Astrocyte of the spinal cord (primary cell): ENCODE results near the gene SIL1.

Experiments used
- DNase-seq: peaks from one replicate; pipeline ENCODE4 v3.0.0; 2011; ENCODE audit warnings: low read depth, low spot score
- H3K4me3 ChIP-seq: 2 replicates; pipeline ENCODE4 v1.5.1; 2011; ENCODE audit warnings: low read depth, mild to moderate bottlenecking, low read length, moderate library complexity
- in situ Hi-C: cut with HindIII; loops from 2 replicates; pipeline ENCODE4 v1.10.0; 2017; ENCODE audit warnings: low sequenced_read_pairs
- TF ChIP-seq, protein P1 (sequence below): IDR thresholded peaks from 2 replicates; pipeline ENCODE4 v1.5.1; 2012; ENCODE audit warnings: low read depth, mild to moderate bottlenecking, low read length, inconsistent platforms

SIL1 gene

DNA sequence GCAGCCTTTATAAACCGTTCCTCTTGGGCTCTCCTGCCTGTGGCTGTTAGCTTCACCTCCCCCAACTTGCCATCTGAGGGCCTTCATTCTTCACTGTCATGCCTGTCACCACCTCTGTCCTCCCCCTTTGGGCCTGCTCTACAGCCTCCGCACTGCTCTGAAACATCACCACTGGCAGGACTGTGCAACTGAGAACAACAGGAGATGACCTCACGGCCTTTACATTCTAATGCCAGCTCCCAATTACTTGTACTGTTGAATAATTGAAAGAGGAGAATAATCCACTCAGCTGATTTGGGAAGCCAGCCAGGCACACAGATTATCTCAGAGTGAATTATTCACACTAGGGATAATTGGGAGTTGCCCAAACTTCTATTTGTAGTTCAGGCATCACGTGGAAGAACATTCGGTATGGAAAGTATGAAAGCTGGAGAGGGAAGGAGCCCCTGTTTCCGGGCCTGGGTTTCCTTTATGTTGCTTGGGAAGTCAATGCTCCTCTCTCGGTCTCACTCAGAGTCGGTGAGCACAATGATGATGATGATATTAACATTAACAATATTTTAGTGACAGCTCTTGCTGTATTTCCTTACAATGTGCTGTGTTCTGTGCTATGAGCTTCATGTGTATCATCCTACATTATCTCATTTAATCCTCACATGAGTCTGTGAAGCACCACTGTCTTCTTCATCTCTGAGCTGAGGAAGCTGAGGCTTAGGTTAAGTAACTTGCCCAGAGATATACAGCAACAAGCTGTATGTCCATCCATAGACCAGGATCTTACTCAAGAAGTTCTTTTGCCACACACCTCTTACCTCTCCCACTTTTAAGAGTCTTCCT, 223.7 kb downstream of the SIL1 start:
- in situ Hi-C loops = no loop called here

DNA sequence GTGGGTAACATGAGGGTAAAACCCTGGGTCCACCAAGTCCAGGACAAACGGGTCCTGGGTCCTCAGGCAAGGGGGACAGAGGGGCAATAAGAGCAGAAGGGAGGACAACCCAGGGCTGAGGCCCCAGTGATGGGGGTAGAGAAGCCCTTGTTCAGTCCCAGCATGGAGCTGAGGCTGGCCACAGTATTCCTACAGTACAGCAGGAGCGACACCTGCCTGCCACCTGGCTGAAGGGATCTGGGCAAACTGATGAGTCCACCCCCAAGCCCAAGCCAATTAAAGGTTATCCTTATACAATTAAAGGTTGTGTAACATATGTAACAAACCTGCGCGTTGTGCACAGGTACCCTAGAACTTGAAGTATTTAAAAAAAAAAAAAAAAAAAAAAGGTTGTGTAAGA, 225.3 kb downstream of the SIL1 start:
- DNase-seq = no peak
- H3K4me3 ChIP-seq = no peak overlapping the region
- in situ Hi-C loops = no loop called here
- TF ChIP-seq, protein P1, sequence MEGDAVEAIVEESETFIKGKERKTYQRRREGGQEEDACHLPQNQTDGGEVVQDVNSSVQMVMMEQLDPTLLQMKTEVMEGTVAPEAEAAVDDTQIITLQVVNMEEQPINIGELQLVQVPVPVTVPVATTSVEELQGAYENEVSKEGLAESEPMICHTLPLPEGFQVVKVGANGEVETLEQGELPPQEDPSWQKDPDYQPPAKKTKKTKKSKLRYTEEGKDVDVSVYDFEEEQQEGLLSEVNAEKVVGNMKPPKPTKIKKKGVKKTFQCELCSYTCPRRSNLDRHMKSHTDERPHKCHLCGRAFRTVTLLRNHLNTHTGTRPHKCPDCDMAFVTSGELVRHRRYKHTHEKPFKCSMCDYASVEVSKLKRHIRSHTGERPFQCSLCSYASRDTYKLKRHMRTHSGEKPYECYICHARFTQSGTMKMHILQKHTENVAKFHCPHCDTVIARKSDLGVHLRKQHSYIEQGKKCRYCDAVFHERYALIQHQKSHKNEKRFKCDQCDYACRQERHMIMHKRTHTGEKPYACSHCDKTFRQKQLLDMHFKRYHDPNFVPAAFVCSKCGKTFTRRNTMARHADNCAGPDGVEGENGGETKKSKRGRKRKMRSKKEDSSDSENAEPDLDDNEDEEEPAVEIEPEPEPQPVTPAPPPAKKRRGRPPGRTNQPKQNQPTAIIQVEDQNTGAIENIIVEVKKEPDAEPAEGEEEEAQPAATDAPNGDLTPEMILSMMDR = no peak

More for the DNA sequence above, 223.7 kb downstream of the SIL1 start:
- H3K4me3 ChIP-seq = no peak overlapping the region
- DNase-seq = peak; percentile 25
- TF ChIP-seq, protein P1 = no peak

DNA sequence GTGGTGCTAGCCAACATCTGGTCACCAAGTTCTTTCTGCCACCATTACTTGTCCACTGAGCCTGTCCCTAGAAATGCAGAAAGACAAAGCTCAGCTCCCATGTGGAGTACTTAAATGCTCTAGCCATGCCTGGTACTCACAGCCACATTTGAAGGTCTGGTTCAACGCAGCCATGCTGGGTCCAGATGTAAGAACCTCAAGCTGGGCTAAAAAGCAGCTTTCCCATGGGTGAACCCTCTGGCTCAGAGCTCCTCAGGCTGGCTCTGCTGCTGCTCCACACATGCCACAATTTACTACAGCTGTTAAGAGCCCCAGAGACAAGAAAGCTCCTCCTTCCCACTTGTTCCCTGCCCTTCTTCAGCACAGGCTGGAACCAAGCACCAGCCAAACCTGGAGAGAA, 225.9 kb downstream of the SIL1 start:
- in situ Hi-C loops = no loop called here
- TF ChIP-seq, protein P1 = no peak
- no peak for DNase-seq
- H3K4me3 ChIP-seq = no peak overlapping the region

DNA sequence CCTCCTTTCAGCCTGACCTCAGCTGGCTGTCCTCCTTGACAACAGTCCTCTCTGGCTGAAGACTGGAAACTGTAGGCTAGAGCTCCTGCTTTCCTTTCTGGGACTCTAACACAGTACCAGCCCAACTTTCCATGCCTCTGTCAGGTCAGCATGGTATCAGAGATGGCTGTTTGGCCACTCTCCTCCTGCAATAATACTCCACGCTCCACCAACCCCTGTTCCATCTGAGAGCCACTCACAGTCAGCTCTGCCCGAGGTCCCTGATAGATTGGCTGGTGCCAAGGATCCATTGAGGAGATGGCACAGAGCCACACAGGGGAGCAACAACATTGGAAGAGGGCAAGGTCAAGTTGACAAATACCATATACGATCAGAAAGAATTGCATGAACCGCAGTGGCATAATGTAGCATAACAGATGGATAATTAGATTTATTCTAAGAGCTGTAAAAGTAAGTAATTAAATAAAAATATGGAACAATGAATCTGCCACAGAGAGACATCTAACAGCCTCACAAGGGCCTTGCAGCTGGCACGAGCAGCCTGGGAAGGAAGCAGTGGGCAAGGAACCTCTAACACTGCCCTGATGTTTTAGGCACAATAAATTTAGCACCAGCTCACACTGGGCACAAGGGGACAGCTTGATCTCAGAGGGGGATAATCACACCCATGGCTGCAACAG, 228.7 kb downstream of the SIL1 start:
- in situ Hi-C loops = no loop called here
- TF ChIP-seq, protein P1 = no peak
- no peak overlapping the region for H3K4me3 ChIP-seq
- DNase-seq = no peak

DNA sequence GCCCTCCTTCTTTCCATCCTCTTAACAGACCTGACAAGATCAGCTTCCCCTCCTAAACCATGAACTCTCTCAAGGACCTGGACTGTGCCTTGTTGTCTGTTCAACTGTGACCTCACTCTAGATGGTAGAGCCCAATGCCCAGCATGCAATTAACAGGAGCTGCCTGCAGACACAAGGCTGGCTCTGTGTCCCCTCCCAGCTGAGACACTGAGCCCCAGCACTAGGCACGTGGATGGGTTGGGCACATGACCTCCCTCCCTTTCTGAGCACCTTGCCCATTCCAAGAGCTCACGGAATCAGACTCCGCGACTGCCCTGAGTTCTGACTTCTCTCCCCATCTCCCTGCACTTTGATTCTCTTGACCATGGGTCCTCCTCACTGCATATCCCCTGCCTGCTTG, 229.6 kb downstream of the SIL1 start:
- DNase-seq = no peak
- in situ Hi-C loops = no loop called here
- H3K4me3 ChIP-seq = no peak overlapping the region
- TF ChIP-seq, protein P1 = no peak

DNA sequence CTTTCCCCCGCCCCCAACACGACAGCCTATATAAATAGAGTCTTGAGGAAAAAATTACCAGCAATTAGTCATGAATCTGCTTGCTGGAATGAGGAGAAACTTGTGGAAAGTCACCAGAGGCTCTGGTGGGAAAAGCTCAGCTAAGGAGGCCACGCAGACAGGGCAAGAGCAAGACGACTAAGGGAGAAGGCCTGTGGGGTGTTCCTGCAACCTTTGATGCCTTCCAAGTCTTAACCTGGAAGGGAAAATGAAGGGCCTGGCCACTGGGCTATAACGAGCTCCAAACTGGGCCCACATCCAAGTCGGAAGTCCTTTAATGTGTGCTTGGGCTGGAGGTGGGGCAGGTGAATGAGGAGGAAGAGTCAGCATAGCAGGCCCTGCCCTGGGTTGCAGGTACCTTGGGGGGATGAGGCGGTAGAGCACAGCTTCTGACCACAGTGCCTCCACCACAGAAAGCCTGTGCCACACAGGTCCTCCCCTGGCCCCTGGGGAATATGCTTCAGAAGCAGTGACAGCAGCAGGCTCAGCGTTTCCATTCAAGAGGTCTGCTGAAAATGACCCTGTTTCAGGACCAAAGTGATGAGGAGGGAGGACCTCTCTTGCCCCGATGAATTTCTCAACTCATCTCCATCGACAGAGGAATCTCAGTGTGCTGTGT, 230.2 kb downstream of the SIL1 start:
- no peak for DNase-seq
- TF ChIP-seq, protein P1 = no peak
- in situ Hi-C loops = no loop called here
- no peak overlapping the region for H3K4me3 ChIP-seq
